Fibroblast of pulmonary artery (primary cell): ENCODE results near the gene HSD17B10.
A peak's percentile ranks its signal among the peaks of the same experiment; 100 is the strongest.
"Not testable (repeated sequence)": the region's sequence is repeated elsewhere in the genome, so short reads cannot be mapped to it uniquely, and the experiment has no call there.

Experiments used
- DNase-seq: peaks from one replicate; pipeline ENCODE4 v3.0.0-alpha.2; 2010; ENCODE audit warnings: low read depth
- H3K4me3 ChIP-seq: replicated peaks from 2 replicates; pipeline ENCODE4 v1.5.1; 2011; ENCODE audit warnings: low read depth, mild to moderate bottlenecking, control low read depth, low read length, moderate library complexity
- CTCF ChIP-seq: IDR thresholded peaks from 2 replicates; pipeline ENCODE4 v1.5.1; 2011; ENCODE audit warnings: mild to moderate bottlenecking, control low read depth, low read length, inconsistent platforms; ENCODE audit errors: missing control alignments

Gene HSD17B10

GRCh38 chrX:53422086-53422860 is 11.9 kb downstream of the HSD17B10 start, which contains the start of gene SMC1A:
Gene SMC1A (minus strand): TSS chrX:53422654. CDS start chrX:53422600, 54 bp downstream.
- peak; percentile 97 for DNase-seq
- TF ChIP-seq CTCF = no peak
- H3K4me3 ChIP-seq = peak within 1 kb of the TSS; percentile 74

GRCh38 chrX:53421772-53422085 is 12.4 kb downstream of the HSD17B10 start:
- no peak for DNase-seq
- peak overlapping the region; percentile 74 for H3K4me3 ChIP-seq
- no peak for TF ChIP-seq CTCF

GRCh38 chrX:53421125-53421524 is 13.0 kb downstream of the HSD17B10 start:
- no peak for DNase-seq
- no peak for TF ChIP-seq CTCF
- H3K4me3 ChIP-seq = peak overlapping the region; percentile 74

- not testable (repeated sequence) for H3K4me3 ChIP-seq, DNase-seq
Measured at GRCh38 chrX:53420351-53420750, 13.8 kb downstream of the HSD17B10 start.

GRCh38 chrX:53412446-53412845 is 21.7 kb downstream of the HSD17B10 start:
- no peak overlapping the region for H3K4me3 ChIP-seq
- DNase-seq = no peak
- TF ChIP-seq CTCF = no peak

GRCh38 chrX:53403535-53403934 is 30.6 kb downstream of the HSD17B10 start:
- H3K4me3 ChIP-seq = no peak overlapping the region
- TF ChIP-seq CTCF = no peak
- DNase-seq = no peak

GRCh38 chrX:53398216-53398615 is 36.0 kb downstream of the HSD17B10 start:
- TF ChIP-seq CTCF = no peak
- H3K4me3 ChIP-seq = no peak overlapping the region
- no peak for DNase-seq
